GM21825 (cell line): ENCODE measurements around the gene CCL13.
"Not testable (repeated sequence)": the region's sequence is repeated elsewhere in the genome, so short reads cannot be mapped to it uniquely, and the experiment has no call there.

Source experiments
- ATAC-seq: cut with Tn5 transposase; IDR thresholded peaks from one replicate; pipeline ENCODE4 v1.9.1; 2021; ENCODE audit warnings: mild to moderate bottlenecking, moderate library complexity; ENCODE audit not compliant: unreplicated experiment

The CCL13 gene

GRCh38 chr17:34356194-34356593, at the start of gene CCL13:
Gene CCL13 (plus strand): TSS chr17:34356480. CDS start chr17:34356527, 47 bp downstream.
- no peak for ATAC-seq

- ATAC-seq, result no peak
Observed at GRCh38 chr17:34307110-34307509, 49.2 kb upstream of the CCL13 start.

- ATAC-seq, result no peak
Observed at GRCh38 chr17:34308371-34308770, 47.9 kb upstream of the CCL13 start.

GRCh38 chr17:34311291-34311690, 45.0 kb upstream of the CCL13 start:
- no peak for ATAC-seq

GRCh38 chr17:34312080-34312479, 44.2 kb upstream of the CCL13 start:
- ATAC-seq, result no peak

- no peak for ATAC-seq
Observed at GRCh38 chr17:34313164-34313563, 43.1 kb upstream of the CCL13 start.

- no peak for ATAC-seq
Observed at GRCh38 chr17:34314279-34314678, 42.0 kb upstream of the CCL13 start.

GRCh38 chr17:34318474-34318873, 37.8 kb upstream of the CCL13 start:
- no peak for ATAC-seq

- ATAC-seq, result no peak
Observed at GRCh38 chr17:34319039-34319483, 37.2 kb upstream of the CCL13 start, which contains the start of gene CCL8. Gene CCL8 (plus strand): TSS chr17:34319435. CDS start chr17:34319502, 67 bp downstream.

GRCh38 chr17:34321964-34322363, 34.3 kb upstream of the CCL13 start:
- ATAC-seq, result no peak

GRCh38 chr17:34327580-34327979, 28.7 kb upstream of the CCL13 start:
- not testable (repeated sequence) for ATAC-seq

GRCh38 chr17:34337701-34338100, 18.6 kb upstream of the CCL13 start:
- no peak for ATAC-seq

- no peak for ATAC-seq
Observed at GRCh38 chr17:34339138-34339770, 17.0 kb upstream of the CCL13 start.

- ATAC-seq, result no peak
Observed at GRCh38 chr17:34341916-34342315, 14.4 kb upstream of the CCL13 start.

- ATAC-seq, result no peak
Observed at GRCh38 chr17:34347063-34347462, 9.2 kb upstream of the CCL13 start.

- ATAC-seq, result no peak
Observed at GRCh38 chr17:34349751-34350150, 6.5 kb upstream of the CCL13 start.

GRCh38 chr17:34351096-34351495, 5.2 kb upstream of the CCL13 start:
- no peak for ATAC-seq

- ATAC-seq, result no peak
Observed at GRCh38 chr17:34352191-34352590, 4.1 kb upstream of the CCL13 start.

GRCh38 chr17:34354637-34355036, 1.6 kb upstream of the CCL13 start:
- no peak for ATAC-seq

GRCh38 chr17:34357398-34357797, 1.1 kb downstream of the CCL13 start:
- ATAC-seq, result no peak

- ATAC-seq, result no peak
Observed at GRCh38 chr17:34358631-34359030, 2.4 kb downstream of the CCL13 start.

- ATAC-seq, result no peak
Observed at GRCh38 chr17:34360601-34361270, 4.5 kb downstream of the CCL13 start.
